HepG2 (cell line): ENCODE results near the gene GUCY2D. TPM values are rescaled to one million over a fixed set of nuclear protein-coding genes. Genes with fewer than 3 reads are reported as not detected.

ENCODE experiments used
- CAMTA2 ChIP-seq: sonication (generic); formaldehyde crosslinking; IDR thresholded peaks from 2 replicates; pipeline ENCODE4 v1.4.0; 2020; ENCODE audit warnings: mild to moderate bottlenecking, missing genetic modification reagents, borderline replicate concordance
- HMGA1 ChIP-seq: sonication (generic); formaldehyde crosslinking; conservative IDR thresholded peaks from 2 replicates; pipeline ENCODE4 v1.4.0; 2020; ENCODE audit warnings: missing genetic modification reagents
- ISX ChIP-seq: sonication (generic); formaldehyde crosslinking; conservative IDR thresholded peaks from 2 replicates; pipeline ENCODE4 v1.5.0; 2020; ENCODE audit warnings: missing genetic modification reagents
- SALL2 ChIP-seq: sonication (generic); formaldehyde crosslinking; IDR thresholded peaks from 2 replicates; pipeline ENCODE4 v1.8.1; 2023; ENCODE audit warnings: mild to moderate bottlenecking, missing genetic modification reagents, inconsistent platforms
- ZBTB2 ChIP-seq: sonication (generic); formaldehyde crosslinking; IDR thresholded peaks from 2 replicates; pipeline ENCODE4 v1.8.0; 2022; ENCODE audit warnings: low read depth, missing genetic modification reagents
- ZHX1 ChIP-seq: sonication (generic); formaldehyde crosslinking; IDR thresholded peaks from 2 replicates; pipeline ENCODE4 v1.8.1; 2022; ENCODE audit warnings: low read depth, mild to moderate bottlenecking, missing genetic modification reagents
- ZNF138 ChIP-seq: sonication (generic); formaldehyde crosslinking; IDR thresholded peaks from 2 replicates; pipeline ENCODE4 v1.5.0; 2020; ENCODE audit warnings: mild to moderate bottlenecking, low read depth, missing genetic modification reagents
- ZNF329 ChIP-seq: sonication (generic); formaldehyde crosslinking; IDR thresholded peaks from 2 replicates; pipeline ENCODE4 v1.9.0; 2021; ENCODE audit warnings: low read depth, mild to moderate bottlenecking, missing genetic modification reagents
- ZNF563 ChIP-seq: sonication (generic); formaldehyde crosslinking; IDR thresholded peaks from 2 replicates; pipeline ENCODE4 v1.8.0; 2022; ENCODE audit warnings: mild to moderate bottlenecking, moderate library complexity, missing genetic modification reagents
- ZNF629 ChIP-seq: sonication (generic); formaldehyde crosslinking; conservative IDR thresholded peaks from 2 replicates; pipeline ENCODE4 v1.5.0; 2020; ENCODE audit warnings: missing genetic modification reagents
- ZNF766 ChIP-seq: sonication (generic); formaldehyde crosslinking; IDR thresholded peaks from 2 replicates; pipeline ENCODE4 v1.5.0; 2020; ENCODE audit warnings: missing genetic modification reagents, borderline replicate concordance
- ZNF777 ChIP-seq: sonication (generic); formaldehyde crosslinking; IDR thresholded peaks from 2 replicates; pipeline ENCODE4 v1.4.0; 2020; ENCODE audit warnings: missing genetic modification reagents
- polyA plus RNA-seq, 8 experiments: library from polyadenylated mRNA; depleted of rRNA in 3 of 8; stranded (reverse) in 7 of 8; unstranded in 1 of 8; fragments of >200 nt; fragmentation: Illumina TruSeq in 4 of 8; extraction: Trizol in 4 of 8; gene quantifications; 2 replicates each; pipeline versions ENCODE4 v1.2.1 to v1.2.3, GENCODE V29; 2011 to 2016; ENCODE audit warnings: low read depth in 4 of 8, missing spikeins in 1 of 8, mixed read lengths in 1 of 8; ENCODE audit not compliant: insufficient read depth in 1 of 8
- total RNA-seq, 5 experiments: library from RNA; depleted of rRNA; stranded (reverse); fragments of >200 nt; fragmentation: Illumina TruSeq; extraction: Trizol; gene quantifications; 2 replicates each; pipeline ENCODE4 v1.2.3, GENCODE V29; 2016; ENCODE audit warnings: low read depth in 1 of 5

The GUCY2D gene
- total and polyA plus RNA-seq, 2 of the 13 experiments (the other 11 are each of a cell fraction or from before 2014, with no cell fraction given) = not detected

GRCh38 chr17:8066841-8067775, 64.7 kb downstream of the GUCY2D start (continued):
- TF ChIP-seq ZHX1 = no peak
- no peak for TF ChIP-seq ZNF329 (CRISPR knock-in tag)
- no peak for TF ChIP-seq ZNF629 (CRISPR knock-in tag)
- TF ChIP-seq ZNF766 (CRISPR knock-in tag) = no peak
- no peak for TF ChIP-seq ISX
- TF ChIP-seq SALL2 (CRISPR knock-in tag) = no peak
- no peak for TF ChIP-seq CAMTA2 (CRISPR knock-in tag)
- TF ChIP-seq ZNF138 (CRISPR knock-in tag) = no peak
- TF ChIP-seq ZBTB2 (CRISPR knock-in tag) = no peak
- TF ChIP-seq ZNF563 (CRISPR knock-in tag) = no peak
- TF ChIP-seq ZNF777 (CRISPR knock-in tag) = no peak
- no peak for TF ChIP-seq HMGA1
